ENCODE results near the gene OGFOD3.
"Not testable (repeated sequence)": the region's sequence is repeated elsewhere in the genome, so short reads cannot be mapped to it uniquely, and the experiment has no call there.

Gene OGFOD3

GRCh38 chr17:82349287-82349701 is 69.1 kb downstream of the OGFOD3 start:
- no peak for DNase-seq

DNA sequence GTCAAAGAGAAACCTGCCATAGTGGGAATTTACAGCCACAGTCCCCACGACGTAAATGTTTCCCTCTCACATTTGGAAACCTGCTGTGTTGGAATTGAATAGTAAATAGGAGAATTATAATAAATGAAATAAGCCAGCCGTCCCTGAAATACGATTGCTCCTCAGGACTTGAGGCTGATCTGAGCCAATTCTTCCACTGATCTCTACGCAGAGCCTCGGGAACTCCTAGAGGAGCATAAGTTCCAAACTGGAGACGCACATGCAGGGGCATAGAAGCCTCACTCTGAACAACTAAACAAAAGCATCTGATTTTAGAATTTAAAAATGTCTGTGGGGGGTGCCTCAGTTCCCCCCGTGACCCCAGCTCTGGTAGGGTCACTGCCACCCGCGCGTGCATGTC is 69.5 kb downstream of the OGFOD3 start:
- DNase-seq, result no peak

DNA sequence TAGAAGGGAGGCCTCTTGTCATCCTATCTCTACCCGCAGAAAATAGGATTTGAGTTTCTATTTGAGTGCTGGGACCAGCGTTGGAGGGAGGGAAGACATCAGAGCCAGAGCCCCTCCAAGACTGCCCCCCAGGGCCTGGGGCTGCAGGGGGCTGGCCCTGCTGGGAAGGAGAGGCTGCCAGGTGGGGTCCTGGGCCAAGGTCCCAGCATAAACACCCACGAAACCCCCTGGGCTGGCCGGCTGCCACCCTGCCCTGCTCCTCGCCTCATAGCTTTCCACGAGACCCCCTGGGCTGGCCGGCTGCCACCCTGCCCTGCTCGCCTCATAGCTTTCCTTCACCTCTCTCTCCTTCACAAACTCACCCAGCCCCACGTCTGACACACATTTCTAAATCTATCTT is 70.0 kb downstream of the OGFOD3 start:
- no peak for DNase-seq

DNA sequence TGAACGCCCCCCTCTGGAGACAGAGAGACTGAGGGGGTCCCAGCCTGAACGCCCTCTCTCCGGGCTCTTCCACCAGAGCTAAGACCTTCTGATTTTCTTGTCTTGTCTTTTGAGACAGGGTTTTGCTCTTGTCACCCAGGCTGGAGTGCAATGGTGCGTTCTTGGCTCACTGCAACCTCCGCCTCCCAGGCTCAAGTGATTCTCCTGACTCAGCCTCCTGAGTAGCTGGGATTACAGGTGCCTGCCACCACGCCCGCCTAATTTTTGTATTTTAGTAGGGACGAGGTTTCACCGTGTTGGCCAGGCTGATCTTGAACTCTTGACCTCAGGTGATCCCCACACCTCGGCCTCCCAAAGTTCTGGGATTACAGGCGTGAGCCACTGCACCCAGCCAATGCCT is 70.4 kb downstream of the OGFOD3 start:
- DNase-seq, result not testable (repeated sequence)

GRCh38 chr17:82346342-82347300 is 71.8 kb downstream of the OGFOD3 start:
- no peak for DNase-seq

- no peak for DNase-seq
Measured at GRCh38 chr17:82345151-82345976, 73.0 kb downstream of the OGFOD3 start.

DNA sequence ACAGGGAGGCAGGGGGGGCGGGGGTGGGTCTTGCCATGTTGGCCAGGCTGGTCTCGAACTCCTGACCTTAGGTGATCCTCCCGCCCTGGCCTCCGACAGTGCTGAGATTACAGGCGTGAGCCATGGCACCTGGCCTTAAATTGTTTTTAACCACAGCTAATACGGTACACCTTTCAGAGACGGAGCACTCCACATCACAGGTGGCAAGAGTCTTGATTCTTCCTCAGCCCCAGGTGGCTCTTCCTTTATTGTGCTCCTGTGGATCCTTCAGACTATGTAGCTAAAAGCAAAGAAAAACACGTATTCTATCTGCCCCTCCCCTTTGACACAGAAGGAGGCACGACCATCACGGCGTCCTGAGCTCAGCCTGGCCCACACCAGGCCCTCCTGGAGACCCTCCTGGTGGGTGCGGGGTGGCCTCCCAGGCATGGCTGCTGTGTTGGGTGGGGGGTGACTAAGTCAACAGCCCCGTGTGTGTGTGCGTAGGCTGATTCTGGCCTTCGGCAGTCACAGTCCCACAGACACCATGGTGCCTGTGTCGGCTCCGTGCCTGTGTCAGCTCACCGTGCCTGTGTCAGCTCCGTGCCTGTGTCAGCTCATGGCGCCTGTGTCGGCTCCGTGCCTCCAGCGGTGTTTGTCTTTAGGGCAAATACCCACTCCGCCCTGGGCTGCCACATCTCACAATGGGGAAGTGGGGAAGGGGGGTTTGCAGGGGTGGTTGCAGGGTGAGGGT is 74.0 kb downstream of the OGFOD3 start:
- no peak for DNase-seq

DNA sequence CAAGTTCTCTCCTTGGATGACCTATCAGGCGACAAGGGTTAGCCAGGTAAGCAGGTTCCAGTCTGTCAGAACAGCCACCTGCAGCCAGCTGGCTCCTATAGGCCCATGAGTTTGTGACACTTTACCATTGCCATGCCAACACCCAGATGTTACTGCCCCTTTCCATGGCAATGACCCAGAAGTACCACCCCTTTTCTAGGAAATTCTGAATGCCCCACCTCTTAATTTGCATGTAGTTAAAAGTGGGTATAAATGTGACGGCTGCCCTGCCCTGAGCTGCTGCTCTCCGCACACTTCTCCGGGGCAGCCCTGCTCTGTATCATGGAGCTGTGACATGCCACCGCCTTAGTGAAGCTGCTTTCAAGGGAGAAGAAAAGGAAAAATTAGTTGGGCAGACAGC is 74.8 kb downstream of the OGFOD3 start:
- no peak for DNase-seq

- DNase-seq, result no peak
Measured at GRCh38 chr17:82342361-82343079, 75.9 kb downstream of the OGFOD3 start.

DNA sequence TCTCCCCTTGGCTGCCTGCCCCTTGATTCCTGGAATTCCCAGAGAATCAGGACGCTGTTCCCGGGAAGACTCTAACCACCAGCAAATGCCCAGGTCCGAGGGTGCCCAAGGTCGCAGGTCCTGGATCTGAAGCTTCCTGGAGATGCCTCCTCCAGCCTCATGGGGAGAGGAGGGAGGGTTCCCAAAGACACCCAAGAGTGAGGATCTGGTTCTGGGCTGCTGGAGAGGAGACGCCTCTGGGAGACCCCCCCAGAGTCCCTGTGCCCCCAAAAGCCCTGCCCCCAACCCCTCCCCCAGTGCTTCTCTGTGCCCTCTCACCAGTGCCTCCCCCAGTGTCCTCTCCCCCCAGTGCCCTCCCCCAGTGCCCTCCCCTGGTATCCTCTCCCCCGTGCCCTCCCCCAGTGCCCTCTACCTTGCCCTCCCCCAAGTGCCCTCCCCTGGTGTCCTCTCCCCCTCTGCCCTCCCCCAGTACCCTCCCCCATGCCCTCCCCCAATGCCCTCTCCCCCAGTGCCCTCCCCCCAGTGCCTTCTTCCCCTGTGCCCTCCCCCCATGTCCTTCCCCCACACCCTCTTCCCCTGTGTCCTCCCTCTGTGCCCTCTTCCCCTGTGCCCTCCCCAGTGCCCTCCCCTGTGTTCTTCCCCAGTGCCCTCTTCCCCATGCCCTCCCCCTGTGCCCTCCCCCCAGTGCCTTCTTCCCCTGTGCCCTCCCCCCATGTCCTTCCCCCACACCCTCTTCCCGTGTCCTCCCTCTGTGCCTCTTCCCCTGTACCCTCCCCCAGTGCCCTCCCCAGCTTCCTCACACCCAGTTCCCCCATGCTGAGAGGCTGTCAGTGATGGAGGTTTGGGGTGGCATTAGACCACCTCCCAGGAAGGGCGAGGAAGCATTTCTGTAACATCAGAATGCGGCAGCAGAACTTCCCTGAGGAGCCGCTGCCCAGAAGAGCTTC is 78.5 kb downstream of the OGFOD3 start:
- DNase-seq, result no peak

All from NK-92 treated with Interleukin-12 subunit alpha and Interleukin-12 subunit beta, amount 100 ng/mL, for 24 hours (cell line).